IMR-90 (cell line): Measurements from ENCODE around the gene NPPA.

Experiments
- CEBPB ChIP-seq: IDR thresholded peaks from 2 replicates; pipeline ENCODE4 v1.6.1; 2012; ENCODE audit warnings: low read depth, low read length, improper control_type of control experiment
- CHD1 ChIP-seq: IDR thresholded peaks from 2 replicates; pipeline ENCODE4 v1.6.1; 2012; ENCODE audit warnings: low read depth, low read length, improper control_type of control experiment
- CTCF ChIP-seq: conservative IDR thresholded peaks from 2 replicates; pipeline ENCODE4 v1.5.1; 2012; ENCODE audit warnings: mild to moderate bottlenecking, low read depth, low read length, improper control_type of control experiment
- ELK1 ChIP-seq: fragments of 150-350 bp; IDR thresholded peaks from 2 replicates; pipeline ENCODE4 v1.6.1; 2016; ENCODE audit warnings: low read depth, mild to moderate bottlenecking, low read length, moderate library complexity, borderline replicate concordance
- FOS ChIP-seq: fragments of 150-350 bp; IDR thresholded peaks from 2 replicates; pipeline ENCODE4 v1.6.1; 2016; ENCODE audit warnings: low read depth, low read length
- MAFK ChIP-seq: IDR thresholded peaks from 2 replicates; pipeline ENCODE4 v1.6.1; 2012; ENCODE audit warnings: low read depth, low read length, improper control_type of control experiment
- MAZ ChIP-seq: IDR thresholded peaks from 2 replicates; pipeline ENCODE4 v1.6.1; 2012; ENCODE audit warnings: low read depth, mild to moderate bottlenecking, low read length, improper control_type of control experiment, moderate library complexity, borderline replicate concordance
- MXI1 ChIP-seq: IDR thresholded peaks from 2 replicates; pipeline ENCODE4 v1.6.1; 2012; ENCODE audit warnings: low read depth, mild to moderate bottlenecking, low read length, moderate library complexity, borderline replicate concordance
- NFE2L2 ChIP-seq: fragments of 150-350 bp; IDR thresholded peaks from 2 replicates; pipeline ENCODE4 v1.6.1; 2016; ENCODE audit warnings: low read depth, mild to moderate bottlenecking, low read length
- POLR2A ChIP-seq: IDR thresholded peaks from 2 replicates; pipeline ENCODE4 v1.6.1; 2012; ENCODE audit warnings: mild to moderate bottlenecking, low read depth, low read length
- RAD21 ChIP-seq: IDR thresholded peaks from 2 replicates; pipeline ENCODE4 v1.6.1; 2012; ENCODE audit warnings: low read length, improper control_type of control experiment
- RFX5 ChIP-seq: IDR thresholded peaks from 2 replicates; pipeline ENCODE4 v1.8.0; 2012; ENCODE audit warnings: low read depth, mild to moderate bottlenecking, low read length, moderate library complexity
- SMC3 ChIP-seq: fragments of 150-350 bp; IDR thresholded peaks from 2 replicates; pipeline ENCODE4 v1.6.1; 2016; ENCODE audit warnings: low read depth, mild to moderate bottlenecking, antibody characterized with exemption, low read length, moderate library complexity
- USF2 ChIP-seq: fragments of 150-350 bp; IDR thresholded peaks from 2 replicates; pipeline ENCODE4 v1.6.1; 2017; ENCODE audit warnings: mild to moderate bottlenecking, antibody characterized with exemption, low read length, low read depth

GRCh38 chr1:11850156-11850555, 2.6 kb upstream of the NPPA start:
- TF ChIP-seq CTCF = no peak
- no peak for TF ChIP-seq MAZ
- TF ChIP-seq CEBPB = no peak
- no peak for TF ChIP-seq FOS
- no peak for TF ChIP-seq RFX5
- TF ChIP-seq POLR2A = no peak
- TF ChIP-seq MXI1 = no peak
- no peak for TF ChIP-seq RAD21
- TF ChIP-seq NFE2L2 = no peak
- TF ChIP-seq MAFK = no peak
- TF ChIP-seq USF2 = no peak
- no peak for TF ChIP-seq CHD1
- no peak for TF ChIP-seq ELK1
- TF ChIP-seq SMC3 = no peak
